Choroid plexus epithelial cell (primary cell): Measurements from ENCODE around the gene SLC6A20.

Experiments used
- DNase-seq: peaks from one replicate; pipeline ENCODE4 v3.0.0-alpha.2; 2010; ENCODE audit warnings: low read depth
- H3K4me3 ChIP-seq: 2 replicates; pipeline ENCODE4 v1.5.1; 2011; ENCODE audit warnings: low read depth, mild to moderate bottlenecking, control low read depth, low read length, moderate library complexity
- TF ChIP-seq, protein P1 (sequence below): conservative IDR thresholded peaks from 2 replicates; pipeline ENCODE4 v1.5.1; 2011; ENCODE audit warnings: low read depth, mild to moderate bottlenecking, control low read depth, inconsistent platforms, low read length, moderate library complexity

The SLC6A20 gene

DNA sequence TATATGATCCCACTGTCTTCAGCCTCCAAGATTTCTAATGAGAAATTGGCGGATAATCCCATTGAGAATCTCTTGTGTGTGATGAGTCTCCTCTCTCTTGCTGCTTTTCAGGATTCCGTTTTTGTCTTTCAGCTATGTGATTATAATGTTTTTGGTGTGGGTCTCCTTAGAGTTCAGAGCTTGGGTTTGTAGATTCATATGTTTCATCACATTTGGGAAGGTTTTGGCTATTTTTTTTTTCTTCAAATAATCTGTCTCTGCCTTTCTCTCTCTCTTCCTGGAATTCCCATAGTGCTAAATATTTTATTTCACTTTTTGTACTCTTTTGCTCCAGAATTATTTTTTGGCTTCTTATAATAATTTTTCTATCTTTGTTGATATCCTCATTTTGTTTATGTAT is 66.7 kb downstream of the SLC6A20 start:
- no peak overlapping the region for H3K4me3 ChIP-seq
- TF ChIP-seq, protein P1, sequence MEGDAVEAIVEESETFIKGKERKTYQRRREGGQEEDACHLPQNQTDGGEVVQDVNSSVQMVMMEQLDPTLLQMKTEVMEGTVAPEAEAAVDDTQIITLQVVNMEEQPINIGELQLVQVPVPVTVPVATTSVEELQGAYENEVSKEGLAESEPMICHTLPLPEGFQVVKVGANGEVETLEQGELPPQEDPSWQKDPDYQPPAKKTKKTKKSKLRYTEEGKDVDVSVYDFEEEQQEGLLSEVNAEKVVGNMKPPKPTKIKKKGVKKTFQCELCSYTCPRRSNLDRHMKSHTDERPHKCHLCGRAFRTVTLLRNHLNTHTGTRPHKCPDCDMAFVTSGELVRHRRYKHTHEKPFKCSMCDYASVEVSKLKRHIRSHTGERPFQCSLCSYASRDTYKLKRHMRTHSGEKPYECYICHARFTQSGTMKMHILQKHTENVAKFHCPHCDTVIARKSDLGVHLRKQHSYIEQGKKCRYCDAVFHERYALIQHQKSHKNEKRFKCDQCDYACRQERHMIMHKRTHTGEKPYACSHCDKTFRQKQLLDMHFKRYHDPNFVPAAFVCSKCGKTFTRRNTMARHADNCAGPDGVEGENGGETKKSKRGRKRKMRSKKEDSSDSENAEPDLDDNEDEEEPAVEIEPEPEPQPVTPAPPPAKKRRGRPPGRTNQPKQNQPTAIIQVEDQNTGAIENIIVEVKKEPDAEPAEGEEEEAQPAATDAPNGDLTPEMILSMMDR = no peak
- DNase-seq = no peak

DNA sequence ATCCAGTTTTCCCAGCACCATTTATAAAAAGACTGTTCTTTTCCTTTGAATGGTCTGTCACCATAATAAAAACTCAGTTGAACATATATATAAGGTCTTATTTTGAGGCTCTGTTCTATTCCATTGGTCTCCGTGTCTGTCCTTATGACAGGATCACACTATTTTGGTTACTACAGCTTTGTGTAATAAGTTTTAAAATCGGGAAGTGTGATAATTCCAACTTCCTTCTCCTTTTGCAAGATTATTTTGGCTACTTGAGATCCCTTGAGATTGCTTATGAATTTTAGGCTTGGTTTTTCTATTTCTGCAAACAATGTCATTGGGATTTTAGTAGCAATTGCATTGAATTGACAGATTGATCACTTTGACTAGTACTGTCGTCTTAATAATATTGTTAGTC is 71.4 kb downstream of the SLC6A20 start:
- H3K4me3 ChIP-seq = no peak overlapping the region
- DNase-seq = no peak
- TF ChIP-seq, protein P1 = no peak

DNA sequence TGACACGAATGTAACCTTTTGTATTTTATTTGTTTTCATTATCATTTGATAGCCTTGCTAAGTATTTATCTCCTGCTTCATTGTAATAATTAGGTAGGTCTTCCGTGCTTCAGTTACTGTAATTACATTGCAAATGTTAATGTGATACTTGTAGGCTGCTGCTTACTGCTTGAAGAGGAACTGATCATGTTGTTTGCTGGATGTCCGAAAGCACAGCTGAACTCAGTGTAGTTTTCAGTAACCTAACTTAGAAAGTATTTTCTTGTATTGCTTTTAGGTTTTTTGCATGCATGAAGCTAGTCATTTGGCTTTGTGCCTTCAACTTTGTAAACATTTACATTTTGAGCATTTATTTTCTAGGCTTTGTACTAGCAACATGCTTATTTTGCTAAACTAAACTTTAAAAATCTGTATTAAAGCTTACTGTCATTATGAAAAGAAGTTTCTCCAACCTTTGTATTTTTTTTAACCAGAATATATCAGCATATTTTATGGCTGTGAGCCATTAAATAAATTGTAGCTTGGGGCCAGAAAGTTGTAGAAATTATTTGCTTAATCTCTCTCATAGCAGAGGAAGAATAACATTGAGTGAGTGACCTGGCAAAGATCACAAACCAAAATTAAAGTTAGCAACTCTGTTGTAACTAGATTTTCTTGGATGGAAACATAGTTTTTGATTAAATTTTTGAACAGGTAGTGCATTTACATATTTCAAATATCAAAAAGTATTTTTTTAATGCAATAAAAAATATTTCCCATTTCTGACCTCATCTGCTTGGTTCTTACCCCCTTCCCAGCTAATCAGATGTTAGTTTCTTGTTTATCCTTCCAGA is 76.5 kb downstream of the SLC6A20 start:
- no peak for DNase-seq
- no peak overlapping the region for H3K4me3 ChIP-seq
- TF ChIP-seq, protein P1 = no peak

DNA sequence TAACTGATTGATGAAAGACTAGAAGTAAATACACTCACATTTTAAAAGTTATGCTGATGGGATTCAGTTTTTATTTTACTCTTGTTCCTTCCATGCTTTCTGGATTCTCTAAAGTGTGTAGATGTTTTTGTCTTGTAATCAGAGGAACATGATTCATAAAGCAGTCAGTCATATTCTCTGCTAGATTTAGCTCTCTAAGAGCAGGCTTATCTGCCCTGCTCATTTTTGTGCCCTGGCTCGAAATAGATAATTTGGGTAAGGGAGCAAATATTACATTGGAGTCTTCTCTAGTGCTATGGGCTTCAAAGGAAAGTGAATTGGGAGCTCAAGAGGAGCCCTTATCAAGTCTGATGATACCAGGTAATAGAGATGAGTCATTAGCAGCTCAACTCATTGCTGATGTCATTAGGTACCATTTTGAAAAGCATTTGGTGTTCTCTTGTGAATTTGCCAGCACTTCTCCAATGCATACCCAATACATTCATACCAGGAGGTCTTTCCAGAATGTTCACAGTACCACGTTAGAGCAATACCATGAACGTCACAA is 79.5 kb downstream of the SLC6A20 start:
- no peak for DNase-seq
- TF ChIP-seq, protein P1 = no peak
- no peak overlapping the region for H3K4me3 ChIP-seq

DNA sequence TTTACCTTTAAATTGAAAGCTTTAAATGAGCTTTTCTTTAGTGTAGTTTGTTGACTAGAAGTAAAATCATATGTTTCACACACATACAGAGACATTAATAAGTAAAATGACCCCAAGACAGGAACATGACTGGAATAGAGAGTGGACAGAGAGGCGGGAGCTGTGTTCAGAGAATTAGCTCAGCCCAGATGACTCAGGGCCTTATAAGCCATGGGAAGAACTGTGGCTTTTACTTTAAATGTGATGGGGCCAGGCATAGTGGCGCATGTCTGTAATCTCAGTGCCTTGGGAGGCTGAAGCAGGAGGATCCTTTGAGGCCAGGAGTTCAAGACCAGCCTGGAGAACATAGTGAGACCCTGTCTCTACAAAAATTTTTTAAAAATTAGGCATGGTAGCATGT is 80.4 kb downstream of the SLC6A20 start:
- TF ChIP-seq, protein P1 = no peak
- no peak overlapping the region for H3K4me3 ChIP-seq
- peak; percentile 17 for DNase-seq

DNA sequence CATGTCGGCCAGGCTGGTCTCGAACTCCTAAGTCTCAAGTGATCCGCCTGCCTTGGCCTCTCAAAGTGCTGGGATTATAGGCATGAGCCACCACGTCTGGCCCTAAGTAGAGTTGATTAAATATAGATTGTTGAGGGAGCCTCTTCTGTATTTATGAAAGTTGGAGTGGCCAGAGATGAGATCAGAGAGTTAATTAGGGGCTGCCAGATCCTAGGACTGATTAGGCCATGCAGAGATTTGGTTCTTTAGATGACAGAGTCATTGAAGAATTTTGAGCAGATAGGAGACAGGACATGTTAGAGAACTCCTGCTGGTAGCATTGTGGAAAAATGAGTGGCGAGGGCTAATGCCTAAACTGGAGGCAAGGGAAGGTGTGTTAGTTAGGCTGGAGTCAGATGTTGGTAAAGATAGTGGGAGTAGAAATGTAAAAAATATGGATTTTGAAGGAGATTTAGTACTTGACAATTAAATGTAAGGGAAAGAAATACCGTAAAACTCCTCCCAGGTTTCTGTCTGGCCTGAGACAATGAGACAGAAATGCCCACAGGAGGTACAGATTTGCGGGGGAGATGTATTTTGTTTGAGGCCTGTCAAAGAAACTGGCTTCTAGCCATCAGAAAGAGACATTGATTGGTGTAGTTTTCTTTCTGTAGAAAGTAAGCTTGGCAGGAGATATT is 83.8 kb downstream of the SLC6A20 start:
- no peak overlapping the region for H3K4me3 ChIP-seq
- TF ChIP-seq, protein P1 = no peak
- peak; percentile 25 for DNase-seq
